22Rv1 (cell line): ENCODE measurements around the gene MAP3K8.

Source experiments
- H3K27ac ChIP-seq: fragments of 450-650 bp; 2 replicates; pipeline ENCODE4 v1.5.1; 2017
- CTCF ChIP-seq: fragments of 450-650 bp; IDR thresholded peaks from 2 replicates; pipeline ENCODE4 v1.5.1; 2017; ENCODE audit warnings: mild to moderate bottlenecking
- ZFX ChIP-seq: fragments of 450-650 bp; IDR thresholded peaks from 2 replicates; pipeline ENCODE4 v1.6.1; 2017; ENCODE audit warnings: antibody characterized with exemption, borderline replicate concordance

MAP3K8 gene

GRCh38 chr10:30433730-30434272, at the start of gene MAP3K8:
Gene MAP3K8, plus strand, starts transcription at chr10:30434184. Its CDS starts 4,755 bp downstream, at chr10:30438939.
- TF ChIP-seq ZFX, result no peak
- TF ChIP-seq CTCF, result no peak; the same call in 1 of the 2 replicates
- peak within 1 kb of the TSS; percentile 54 for H3K27ac ChIP-seq

- TF ChIP-seq ZFX, result no peak
- peak; percentile 20; the same call in 1 of the 2 replicates for TF ChIP-seq CTCF
- H3K27ac ChIP-seq, result no peak overlapping the region
These were observed 49.2 kb upstream of the MAP3K8 start for GRCh38 chr10:30384701-30385201.

- TF ChIP-seq ZFX (no peak), CTCF (no peak)
- H3K27ac ChIP-seq, result no peak overlapping the region
These were observed 47.0 kb upstream of the MAP3K8 start for GRCh38 chr10:30386801-30387588.

- H3K27ac ChIP-seq, result no peak overlapping the region
- TF ChIP-seq ZFX (no peak), CTCF (no peak)
These were observed 46.2 kb upstream of the MAP3K8 start for GRCh38 chr10:30387646-30388243.

GRCh38 chr10:30389543-30389942, 44.4 kb upstream of the MAP3K8 start:
- TF ChIP-seq CTCF, result no peak
- TF ChIP-seq ZFX, result no peak
- no peak overlapping the region for H3K27ac ChIP-seq

GRCh38 chr10:30390207-30390606, 43.8 kb upstream of the MAP3K8 start:
- no peak overlapping the region for H3K27ac ChIP-seq
- no peak for TF ChIP-seq CTCF
- TF ChIP-seq ZFX, result no peak

- H3K27ac ChIP-seq, result no peak overlapping the region
- TF ChIP-seq CTCF (no peak), ZFX (no peak)
These were observed 42.7 kb upstream of the MAP3K8 start for GRCh38 chr10:30391266-30391665.
